Uterus (tissue), 2 donors: ENCODE data around the gene LPP.

ENCODE experiments used
- POLR2A ChIP-seq, 2 donors: fragments of 450-650 bp; IDR thresholded peaks; one replicate each; pipeline ENCODE4 v1.6.1; 2016; ENCODE audit warnings: antibody characterized with exemption in 2 of 2, mild to moderate bottlenecking in 1 of 2, moderate library complexity in 1 of 2
- TF ChIP-seq, protein P1 (sequence below), 4 experiments: fragments of 200-600 bp in 2 of 4; fragments of 450-650 bp in 2 of 4; sonication (generic) in 2 of 4; IDR thresholded peaks; one replicate each; pipeline ENCODE4 v1.5.1; 2016 to 2019; ENCODE audit warnings: antibody characterized with exemption in 4 of 4, mild to moderate bottlenecking in 2 of 4, moderate library complexity in 1 of 4

DNA sequence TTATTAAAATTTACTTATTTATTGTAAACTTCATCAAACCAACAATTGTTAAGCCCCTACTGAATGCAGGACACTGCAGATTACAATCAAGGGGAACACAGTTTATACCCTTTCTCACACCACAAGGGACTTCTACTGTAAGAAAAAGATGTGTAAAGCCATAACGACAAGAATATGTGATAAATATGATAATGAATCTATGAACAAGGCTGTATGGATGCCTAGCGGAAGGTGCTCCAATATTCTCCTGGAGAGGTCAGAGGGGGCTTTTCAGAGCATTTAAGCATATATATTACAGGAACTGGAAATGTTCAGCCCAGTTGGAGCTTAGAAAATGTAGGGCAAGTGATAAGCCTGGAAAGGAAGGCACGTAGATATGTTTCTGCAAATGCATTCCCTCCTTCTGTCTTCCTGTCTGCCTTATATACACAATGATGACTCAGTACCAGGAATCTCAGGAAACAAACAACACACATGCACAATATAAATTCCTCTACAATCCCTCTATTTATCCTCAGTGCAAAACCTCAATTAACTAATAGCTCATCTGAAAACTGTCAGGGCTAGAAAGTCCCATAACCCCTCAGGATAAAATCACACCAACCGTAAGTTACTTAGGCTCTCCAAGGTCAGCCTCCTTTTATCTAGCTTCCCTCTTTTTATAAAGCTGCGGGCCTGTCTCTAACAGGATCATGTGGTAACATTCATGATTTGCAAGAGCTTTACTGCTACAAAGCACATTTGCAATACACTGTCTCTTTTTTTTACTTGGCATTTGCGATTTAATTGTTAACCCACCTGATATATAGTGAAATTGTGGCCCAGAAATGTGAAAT, 393.1 kb downstream of the LPP start:
- TF ChIP-seq, protein P1, sequence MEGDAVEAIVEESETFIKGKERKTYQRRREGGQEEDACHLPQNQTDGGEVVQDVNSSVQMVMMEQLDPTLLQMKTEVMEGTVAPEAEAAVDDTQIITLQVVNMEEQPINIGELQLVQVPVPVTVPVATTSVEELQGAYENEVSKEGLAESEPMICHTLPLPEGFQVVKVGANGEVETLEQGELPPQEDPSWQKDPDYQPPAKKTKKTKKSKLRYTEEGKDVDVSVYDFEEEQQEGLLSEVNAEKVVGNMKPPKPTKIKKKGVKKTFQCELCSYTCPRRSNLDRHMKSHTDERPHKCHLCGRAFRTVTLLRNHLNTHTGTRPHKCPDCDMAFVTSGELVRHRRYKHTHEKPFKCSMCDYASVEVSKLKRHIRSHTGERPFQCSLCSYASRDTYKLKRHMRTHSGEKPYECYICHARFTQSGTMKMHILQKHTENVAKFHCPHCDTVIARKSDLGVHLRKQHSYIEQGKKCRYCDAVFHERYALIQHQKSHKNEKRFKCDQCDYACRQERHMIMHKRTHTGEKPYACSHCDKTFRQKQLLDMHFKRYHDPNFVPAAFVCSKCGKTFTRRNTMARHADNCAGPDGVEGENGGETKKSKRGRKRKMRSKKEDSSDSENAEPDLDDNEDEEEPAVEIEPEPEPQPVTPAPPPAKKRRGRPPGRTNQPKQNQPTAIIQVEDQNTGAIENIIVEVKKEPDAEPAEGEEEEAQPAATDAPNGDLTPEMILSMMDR (IDR thresholded peaks at IDR 0.05): no peak
- no peak for TF ChIP-seq POLR2A (IDR thresholded peaks at IDR 0.05)
